HL-60 (cell line): ENCODE data around the gene DIS3L.

ENCODE experiments used
- POLR2AphosphoS5 ChIP-seq: IDR thresholded peaks from 2 replicates; pipeline ENCODE4 v1.6.1; 2012; ENCODE audit warnings: low read depth
- TF ChIP-seq, protein P1 (sequence below): IDR thresholded peaks from one replicate; pipeline ENCODE4 v1.5.1; 2011; ENCODE audit warnings: low read length, control low read depth, inconsistent platforms; ENCODE audit not compliant: insufficient read depth
- TF ChIP-seq, protein P2 (sequence below): IDR thresholded peaks from 2 replicates; pipeline ENCODE4 v1.6.1; 2012; ENCODE audit warnings: low read depth; ENCODE audit not compliant: insufficient replicate concordance

DNA sequence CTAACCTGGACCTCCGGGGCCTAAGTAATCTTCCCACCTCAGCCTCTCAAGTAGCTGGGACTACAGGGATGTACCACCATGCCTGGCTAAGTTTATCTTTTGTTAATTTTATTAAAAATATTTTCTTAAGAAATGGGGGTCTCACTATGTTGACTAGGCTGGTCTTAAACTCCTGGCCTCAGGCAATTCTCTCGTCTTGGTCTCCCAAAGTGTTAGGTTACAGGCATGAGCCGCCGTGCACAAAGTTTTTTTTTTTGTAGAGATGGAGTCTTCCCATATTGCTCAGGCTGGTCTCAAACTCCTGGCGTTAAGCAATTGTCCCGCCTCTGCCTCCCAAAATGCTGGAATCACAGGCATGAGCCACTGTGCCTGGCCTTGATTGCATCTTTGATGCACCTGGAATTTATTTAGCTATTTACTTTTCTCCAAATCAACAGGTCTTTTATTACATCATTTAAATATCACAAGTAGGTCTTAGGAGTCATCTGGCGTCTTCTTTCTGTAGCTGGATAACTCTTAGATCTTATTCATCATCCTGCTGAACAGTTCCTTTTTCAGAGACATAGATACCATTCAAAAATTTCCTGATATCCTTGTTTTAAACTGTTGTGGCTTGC, 85.6 kb downstream of the DIS3L start:
- TF ChIP-seq, protein P1, sequence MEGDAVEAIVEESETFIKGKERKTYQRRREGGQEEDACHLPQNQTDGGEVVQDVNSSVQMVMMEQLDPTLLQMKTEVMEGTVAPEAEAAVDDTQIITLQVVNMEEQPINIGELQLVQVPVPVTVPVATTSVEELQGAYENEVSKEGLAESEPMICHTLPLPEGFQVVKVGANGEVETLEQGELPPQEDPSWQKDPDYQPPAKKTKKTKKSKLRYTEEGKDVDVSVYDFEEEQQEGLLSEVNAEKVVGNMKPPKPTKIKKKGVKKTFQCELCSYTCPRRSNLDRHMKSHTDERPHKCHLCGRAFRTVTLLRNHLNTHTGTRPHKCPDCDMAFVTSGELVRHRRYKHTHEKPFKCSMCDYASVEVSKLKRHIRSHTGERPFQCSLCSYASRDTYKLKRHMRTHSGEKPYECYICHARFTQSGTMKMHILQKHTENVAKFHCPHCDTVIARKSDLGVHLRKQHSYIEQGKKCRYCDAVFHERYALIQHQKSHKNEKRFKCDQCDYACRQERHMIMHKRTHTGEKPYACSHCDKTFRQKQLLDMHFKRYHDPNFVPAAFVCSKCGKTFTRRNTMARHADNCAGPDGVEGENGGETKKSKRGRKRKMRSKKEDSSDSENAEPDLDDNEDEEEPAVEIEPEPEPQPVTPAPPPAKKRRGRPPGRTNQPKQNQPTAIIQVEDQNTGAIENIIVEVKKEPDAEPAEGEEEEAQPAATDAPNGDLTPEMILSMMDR = no peak
- TF ChIP-seq, protein P2, sequence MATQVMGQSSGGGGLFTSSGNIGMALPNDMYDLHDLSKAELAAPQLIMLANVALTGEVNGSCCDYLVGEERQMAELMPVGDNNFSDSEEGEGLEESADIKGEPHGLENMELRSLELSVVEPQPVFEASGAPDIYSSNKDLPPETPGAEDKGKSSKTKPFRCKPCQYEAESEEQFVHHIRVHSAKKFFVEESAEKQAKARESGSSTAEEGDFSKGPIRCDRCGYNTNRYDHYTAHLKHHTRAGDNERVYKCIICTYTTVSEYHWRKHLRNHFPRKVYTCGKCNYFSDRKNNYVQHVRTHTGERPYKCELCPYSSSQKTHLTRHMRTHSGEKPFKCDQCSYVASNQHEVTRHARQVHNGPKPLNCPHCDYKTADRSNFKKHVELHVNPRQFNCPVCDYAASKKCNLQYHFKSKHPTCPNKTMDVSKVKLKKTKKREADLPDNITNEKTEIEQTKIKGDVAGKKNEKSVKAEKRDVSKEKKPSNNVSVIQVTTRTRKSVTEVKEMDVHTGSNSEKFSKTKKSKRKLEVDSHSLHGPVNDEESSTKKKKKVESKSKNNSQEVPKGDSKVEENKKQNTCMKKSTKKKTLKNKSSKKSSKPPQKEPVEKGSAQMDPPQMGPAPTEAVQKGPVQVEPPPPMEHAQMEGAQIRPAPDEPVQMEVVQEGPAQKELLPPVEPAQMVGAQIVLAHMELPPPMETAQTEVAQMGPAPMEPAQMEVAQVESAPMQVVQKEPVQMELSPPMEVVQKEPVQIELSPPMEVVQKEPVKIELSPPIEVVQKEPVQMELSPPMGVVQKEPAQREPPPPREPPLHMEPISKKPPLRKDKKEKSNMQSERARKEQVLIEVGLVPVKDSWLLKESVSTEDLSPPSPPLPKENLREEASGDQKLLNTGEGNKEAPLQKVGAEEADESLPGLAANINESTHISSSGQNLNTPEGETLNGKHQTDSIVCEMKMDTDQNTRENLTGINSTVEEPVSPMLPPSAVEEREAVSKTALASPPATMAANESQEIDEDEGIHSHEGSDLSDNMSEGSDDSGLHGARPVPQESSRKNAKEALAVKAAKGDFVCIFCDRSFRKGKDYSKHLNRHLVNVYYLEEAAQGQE = no peak
- TF ChIP-seq POLR2AphosphoS5 = no peak
